ENCODE measurements around the gene GFY.

Gene GFY

DNA sequence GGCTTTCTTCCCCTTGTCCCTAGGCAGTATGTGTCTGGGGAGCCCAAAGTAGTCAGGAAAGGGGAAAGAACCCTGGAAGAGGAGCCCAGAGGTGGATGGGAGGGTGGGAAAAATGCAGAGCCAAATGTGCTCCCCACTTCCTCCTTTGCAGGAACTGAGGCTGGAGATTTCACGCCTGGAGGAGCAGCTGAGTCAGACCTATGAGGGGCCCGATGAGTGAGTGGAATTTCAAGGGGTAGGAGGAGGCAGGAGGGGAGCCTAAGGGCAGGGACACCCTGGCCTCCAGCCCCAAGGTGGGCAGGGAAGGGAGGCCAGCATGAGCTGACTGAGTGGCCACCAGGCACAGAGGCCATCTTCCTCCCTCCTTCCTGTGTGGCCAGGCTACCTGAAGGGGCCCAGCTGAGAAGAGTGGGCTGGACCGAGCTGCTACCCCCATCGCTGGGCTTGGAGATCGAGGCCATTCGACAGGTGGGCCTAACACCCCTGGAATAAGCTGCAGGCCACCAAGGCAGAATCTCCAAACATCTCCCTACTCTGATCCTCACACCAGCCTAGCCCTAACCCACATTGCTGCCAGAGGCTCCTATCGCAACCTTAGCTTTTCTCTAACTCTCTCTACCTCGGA lies 16.3 kb upstream of the GFY start:
- no peak for DNase-seq

DNA sequence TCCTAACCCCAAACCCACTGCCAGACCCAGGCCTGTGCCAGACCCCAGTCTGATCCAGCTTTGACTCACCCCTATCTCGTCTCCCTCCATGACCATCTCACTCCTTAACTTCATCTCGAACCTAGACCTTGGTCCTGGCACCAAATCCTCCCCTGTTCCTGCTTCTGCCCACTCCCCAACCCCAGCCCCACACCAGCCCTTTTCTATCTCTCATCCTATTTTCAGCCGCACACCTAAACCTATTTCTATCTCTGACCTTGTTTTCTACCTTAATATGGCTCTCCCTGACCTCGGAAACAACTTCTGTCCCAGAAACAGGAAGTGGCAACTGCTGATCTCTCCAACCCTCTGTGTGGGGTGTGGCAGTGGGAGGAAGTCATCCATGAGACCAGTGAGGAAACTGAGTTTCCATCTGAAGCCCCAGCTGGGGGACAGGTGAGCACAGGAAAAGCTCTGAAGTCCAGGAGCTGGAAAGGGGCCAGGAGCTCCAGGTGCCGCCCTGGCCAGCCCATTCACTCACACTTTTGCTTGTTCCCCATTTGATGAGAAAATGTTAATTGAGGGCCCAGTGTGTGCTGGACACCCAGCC lies 15.7 kb upstream of the GFY start:
- DNase-seq: no peak

DNA sequence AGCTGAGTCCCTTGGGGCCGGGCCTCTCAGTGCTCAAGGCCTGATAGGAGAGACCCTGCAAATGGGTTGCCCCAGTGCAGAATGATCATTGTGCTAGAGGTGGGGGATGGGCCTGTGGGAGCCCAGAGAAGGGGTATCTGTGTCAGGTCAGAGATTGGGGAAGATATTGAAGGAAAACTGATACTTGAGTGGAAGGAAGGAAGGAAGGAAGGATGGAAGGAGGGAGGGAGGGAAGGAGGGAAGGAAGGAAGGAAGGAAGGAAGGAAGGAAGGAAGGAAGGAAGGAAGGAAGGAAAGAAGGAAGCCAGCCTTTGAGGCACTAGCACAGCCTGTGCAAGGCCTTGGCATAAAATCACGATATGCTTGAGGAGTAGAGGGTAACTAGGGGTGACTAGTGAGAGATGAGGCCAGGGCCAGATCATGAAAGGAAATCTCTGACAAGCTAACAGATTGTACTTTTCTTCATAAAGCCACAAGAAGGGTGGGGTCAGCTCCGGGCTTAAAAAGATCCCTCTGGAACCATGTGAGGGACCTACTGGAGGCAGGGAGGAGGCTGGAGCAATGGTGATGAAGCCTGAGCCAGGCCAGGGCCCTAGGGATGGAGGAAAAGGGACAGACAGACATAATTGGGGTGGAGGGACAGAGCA lies 13.4 kb upstream of the GFY start:
- DNase-seq: no peak

DNA sequence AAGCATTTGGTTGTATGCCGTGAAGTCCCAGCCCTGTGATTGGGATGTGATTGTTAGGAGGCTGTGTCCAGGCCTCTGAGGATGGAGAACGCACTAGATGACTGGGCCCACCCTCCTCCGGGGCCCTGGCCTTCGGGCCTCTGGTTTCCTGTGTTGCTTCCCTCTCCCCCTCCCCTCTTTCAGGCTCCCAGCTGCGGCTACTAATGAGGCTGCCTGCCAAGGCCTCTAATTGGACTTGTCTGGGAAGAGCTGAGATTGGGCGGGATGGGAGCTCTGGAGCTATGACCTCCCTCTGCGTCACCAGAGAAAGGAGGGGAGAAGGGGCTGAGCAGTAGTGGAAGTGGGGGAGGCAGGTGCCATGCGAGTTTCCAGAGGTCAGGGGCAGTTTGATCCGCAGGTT lies 11.8 kb upstream of the GFY start:
- DNase-seq: no peak

DNA sequence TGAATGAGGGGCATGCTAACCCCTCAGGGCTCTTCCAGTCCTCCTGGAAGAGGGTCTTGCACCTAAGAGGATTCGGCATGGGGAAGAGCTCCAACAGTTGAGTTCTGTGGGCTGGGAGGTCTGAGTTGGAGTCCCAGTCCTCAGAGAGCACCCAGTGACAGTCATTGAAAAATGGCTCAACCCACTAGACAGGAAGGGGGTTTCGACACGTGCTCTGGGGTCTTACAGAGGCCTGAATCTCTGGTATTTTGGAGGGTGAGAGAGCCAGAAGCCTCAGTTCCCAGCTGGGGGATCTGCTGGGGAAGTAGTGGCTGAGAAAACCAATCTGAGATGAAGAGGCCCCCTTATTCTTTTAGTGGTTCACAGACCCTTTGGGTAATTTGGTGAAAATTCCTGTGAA lies 10.9 kb upstream of the GFY start:
- DNase-seq: no peak

DNA sequence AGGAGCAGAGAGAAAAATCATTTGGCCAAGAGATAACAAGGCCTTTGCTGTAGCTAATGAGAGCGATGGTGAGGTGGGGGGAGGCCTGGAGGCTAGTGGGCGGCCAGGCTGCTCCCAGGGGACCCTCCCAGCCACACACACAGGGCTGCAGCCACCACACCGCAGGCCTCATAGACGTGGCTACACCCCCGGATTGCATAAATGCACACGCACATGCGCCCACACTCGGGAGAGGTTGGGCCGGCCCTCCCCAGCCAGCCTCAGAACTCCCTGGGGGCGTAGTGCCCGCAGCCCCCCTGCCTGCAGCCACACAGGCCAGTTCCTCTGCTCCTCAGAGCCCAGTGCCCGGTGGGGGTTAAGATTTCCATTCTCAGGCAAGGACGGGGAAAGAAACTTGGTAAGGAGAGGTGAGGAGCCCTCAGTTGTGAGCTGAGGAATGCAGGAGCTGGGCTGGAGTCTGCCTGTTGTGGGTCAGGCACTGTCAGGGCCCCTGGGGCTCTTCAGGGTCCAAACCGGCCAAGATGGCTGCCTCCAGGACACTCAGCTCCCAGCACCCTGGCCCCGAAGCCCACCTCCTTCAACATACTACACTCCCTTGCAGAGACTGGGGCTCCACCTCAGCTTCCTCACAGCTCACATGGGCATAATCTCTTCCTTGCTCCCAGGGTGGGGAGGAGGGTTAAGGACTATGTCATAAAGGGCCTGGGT lies 9.9 kb upstream of the GFY start:
- DNase-seq: no peak

DNA sequence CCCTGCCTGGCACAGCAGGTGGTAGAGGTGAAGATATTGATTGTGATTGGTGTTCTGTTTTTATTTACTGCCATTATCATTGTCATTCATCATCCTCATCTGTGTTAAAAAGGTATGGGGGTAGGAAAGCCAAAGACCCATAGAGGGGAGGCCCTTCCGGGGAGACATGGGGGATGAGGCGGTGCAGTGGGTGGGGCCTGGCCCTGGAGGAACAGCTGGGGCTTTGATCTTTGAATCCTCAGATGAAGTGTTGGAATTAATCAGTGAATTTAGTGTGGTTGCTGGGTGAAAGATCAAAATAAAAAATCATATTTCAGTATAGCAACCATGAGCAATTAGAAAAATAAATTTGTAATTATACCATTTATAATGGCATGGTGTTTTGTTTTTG lies 9.4 kb upstream of the GFY start:
- no peak for DNase-seq

DNA sequence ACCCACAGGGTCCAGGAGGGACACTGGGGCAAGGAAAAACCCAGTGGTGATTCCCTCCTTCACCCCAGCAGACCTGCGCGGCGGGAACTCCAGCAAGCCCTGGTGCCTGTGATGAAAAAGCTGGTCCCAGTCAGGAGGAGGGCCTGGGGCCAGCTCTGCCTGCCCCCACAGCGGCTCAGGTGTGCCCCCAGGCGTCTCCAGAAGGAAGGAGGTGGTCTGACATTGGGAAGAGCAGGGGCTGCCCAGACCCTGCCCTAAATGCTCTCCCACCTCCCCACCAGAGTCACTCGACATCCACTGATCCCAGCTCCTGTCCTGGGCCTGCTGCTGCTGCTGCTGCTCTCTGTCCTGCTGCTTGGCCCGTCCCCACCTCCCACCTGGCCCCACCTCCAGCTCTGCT lies 8.1 kb upstream of the GFY start:
- DNase-seq: no peak

DNA sequence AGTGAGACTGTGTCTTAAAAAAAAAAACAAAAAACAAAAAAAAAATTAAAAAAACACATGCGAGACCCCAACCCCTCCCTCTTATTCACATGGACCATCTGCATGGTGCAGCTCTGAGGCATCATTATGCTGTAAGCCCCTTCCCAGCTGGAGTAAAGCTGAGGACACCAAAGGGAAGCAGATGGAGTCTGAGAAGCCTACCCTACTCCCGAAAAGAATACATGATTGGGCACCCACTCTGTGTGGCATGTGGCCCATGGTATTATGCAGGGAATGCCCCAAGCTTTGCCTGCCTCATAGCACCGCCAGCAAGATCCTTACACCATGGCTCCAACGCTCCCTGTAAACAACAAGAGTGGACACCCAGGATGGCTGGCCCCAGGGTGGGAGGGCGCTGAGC lies 6.7 kb upstream of the GFY start:
- no peak for DNase-seq

DNA sequence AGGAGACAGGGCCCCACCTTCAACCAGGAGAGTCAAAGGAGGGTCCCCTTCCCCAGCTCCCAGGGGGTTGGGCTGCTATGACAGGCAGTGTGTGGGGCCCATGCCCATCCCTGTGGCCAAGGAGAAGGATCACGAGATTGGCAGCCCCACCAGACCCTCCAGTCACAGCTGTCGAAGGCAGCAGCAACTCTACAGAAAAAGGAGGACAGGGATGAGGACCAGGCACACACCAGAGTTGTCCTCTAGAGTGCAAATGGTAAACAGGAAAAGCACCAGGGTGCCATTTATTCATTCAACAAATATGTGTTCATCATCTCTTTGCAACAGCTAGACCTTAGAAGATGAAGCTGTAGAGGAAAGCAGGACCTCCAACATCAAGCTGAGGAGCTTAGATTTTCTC lies 6.0 kb upstream of the GFY start:
- no peak for DNase-seq

DNA sequence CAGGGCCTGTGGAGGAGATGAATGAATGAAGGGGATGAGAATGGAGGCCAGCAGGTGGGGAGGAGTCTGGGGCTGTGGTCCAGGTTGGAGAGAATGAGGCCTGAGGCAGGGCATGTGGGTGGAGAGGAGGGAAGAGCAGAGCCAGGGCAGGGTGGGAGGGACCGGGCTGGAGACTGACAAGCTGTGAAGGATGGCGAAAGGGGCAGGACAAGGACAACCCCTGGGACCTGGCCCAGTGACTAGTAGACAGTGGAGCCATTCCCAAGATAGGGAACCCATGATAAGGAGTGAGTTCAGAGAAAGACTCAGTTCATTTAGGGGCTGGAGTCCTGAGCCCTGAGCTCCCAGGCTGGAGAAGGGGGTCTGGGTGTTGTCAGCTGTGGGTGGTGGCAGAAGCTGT lies 5.0 kb upstream of the GFY start:
- no peak for DNase-seq

DNA sequence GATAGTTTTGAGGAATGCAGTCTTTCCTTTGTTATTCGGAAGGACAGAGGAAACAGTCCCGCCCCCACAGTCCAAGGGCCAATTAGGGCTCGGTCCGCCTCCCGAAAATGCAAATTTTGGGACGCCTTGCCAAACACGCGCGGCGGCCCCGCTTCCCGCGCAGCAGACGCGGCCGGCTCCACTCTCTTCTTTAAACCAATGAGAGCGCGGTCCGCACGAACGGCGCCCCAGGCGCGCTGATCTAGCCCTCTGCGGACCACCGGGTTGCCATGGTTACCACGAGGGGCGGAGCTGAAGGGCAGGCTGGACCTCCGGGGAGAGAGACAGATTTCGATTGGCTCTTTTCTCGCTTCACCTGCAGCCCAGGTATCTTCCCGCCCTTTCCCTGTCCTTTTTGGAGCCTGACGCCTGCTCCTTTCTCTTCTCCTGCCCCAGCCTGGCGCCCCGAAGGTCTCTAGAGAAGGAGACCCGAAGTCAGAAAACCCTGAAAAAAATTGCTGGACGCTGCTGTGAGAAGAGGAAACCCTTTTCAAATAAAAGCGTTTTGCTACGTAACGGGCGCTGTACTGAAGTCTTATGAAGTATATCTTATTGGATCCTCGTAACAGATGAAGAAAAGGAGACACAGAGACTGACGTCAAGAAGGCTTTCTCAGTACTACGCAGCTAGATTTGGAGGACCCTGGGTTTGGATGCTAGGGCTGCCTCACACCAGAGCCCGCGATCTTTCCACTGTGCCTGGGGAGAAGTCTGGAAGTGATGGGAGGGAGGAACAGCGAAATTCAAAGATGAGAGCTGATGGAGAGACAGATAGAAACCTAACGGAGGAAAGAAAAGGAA lies 3.9 kb upstream of the GFY start:
- peak; percentile 19 for DNase-seq

DNA sequence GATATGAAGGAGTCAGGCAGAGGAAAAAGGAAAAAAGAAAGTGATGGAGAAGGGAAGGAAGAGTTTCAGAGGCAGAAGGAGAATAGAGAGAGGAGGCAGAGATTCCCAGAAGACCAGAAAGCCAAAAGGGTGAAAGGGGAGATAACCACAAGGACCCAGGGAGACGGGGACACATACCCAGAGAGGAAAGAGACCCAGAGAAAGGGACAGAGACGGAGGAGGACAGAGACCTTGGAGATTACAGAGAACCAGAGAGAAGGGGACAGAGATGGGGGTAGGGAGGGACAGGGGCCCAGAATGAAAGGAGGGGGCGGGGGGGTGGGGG lies 3.3 kb upstream of the GFY start:
- no peak for DNase-seq

DNA sequence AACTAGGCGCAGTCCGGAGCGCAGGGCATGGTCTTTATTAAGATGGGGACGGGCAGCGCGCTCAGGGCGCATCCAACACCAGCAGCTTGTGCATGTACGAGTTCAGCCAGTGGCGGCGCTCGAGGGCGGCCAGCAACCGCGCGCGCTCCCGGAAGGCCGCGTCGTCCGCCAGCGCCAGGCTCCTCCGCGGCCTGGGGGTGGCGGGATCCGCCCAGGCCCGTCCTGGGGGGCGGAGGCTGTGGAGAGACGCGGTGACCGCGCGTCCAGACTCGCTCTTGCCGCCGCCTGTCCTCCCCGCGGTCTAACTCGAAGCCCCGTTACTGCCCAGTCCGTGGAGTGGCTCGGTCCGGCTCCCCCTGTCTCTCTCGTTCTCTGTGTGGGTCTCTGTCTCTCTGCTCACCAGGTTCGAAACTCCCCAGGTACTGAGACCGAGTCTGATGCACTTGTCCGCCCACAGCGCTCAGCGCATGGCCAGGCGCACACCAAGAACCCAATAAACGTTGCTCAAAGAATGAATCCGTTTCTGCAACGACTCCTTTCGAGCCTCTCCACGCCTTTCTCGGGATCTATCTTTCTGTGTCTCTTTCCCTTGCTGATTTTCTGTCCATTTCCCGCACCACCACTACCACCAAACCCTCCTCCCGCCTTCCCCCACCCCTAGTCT lies 2.6 kb upstream of the GFY start:
- DNase-seq: no peak

DNA sequence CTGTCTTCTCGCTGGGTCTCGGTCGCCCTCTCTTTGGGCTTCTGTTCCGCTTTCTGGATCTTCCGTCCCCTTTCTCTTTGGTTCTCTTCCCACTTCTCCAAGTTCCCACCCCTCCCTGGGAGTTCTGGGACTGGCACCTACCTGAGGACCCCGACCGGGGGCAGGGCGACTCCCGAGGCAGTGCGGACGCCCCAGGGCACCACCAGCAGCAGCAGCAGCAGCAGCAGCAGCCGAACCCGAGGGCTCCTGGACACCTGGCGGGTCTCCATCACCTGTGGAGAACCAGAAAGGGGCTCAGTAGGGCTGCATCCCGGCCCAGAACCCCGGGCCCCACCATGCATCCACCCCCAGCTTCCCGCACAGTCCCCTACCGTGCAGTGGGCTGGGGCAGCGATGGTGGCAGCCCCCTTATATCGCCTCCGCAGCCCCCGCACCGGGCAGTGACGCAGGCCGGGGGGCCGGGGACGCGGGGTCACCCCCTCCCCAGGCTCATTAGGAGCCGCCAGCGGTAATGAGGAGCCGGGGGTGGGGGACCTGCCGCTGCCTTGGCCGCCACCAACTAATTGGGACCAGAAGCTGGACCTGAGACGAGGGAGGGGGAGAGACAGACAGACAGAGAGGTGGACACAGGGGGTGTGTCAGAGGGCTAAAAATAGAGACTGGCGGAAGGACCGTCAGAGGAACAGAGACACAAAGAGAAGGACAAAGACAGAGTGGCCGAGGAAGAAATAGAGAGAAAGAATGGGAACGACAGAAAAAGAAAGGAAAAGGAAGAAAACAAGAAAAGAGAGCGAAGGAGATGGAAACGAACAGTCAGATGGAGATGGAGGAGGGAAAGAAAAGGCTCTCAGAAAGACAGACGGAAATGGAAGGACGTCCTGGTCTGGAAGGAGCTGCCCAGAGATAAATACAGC lies 1.9 kb upstream of the GFY start, which contains the start of gene PTH2:
Gene PTH2 (minus strand): TSS at position 371 of the 914 bp plus-strand sequence. CDS start 102 bp downstream, at position 269.
- DNase-seq: no peak

DNA sequence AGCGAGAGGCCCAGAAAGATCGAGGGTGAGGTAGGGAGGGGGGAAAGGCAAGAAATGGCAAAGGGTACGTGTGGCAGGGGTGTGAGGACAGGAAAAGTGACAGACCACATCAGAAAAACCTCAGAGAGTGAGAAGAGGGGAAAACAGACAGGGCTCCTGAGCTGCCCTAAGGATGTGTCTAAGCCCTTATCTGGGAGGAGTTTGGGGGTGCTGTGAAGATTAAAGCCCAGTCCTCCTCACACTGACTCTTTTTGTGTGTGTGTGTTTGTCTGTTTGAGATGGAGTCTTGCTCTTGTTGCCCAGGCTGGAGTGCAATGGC lies 1.2 kb upstream of the GFY start:
- no peak for DNase-seq

DNA sequence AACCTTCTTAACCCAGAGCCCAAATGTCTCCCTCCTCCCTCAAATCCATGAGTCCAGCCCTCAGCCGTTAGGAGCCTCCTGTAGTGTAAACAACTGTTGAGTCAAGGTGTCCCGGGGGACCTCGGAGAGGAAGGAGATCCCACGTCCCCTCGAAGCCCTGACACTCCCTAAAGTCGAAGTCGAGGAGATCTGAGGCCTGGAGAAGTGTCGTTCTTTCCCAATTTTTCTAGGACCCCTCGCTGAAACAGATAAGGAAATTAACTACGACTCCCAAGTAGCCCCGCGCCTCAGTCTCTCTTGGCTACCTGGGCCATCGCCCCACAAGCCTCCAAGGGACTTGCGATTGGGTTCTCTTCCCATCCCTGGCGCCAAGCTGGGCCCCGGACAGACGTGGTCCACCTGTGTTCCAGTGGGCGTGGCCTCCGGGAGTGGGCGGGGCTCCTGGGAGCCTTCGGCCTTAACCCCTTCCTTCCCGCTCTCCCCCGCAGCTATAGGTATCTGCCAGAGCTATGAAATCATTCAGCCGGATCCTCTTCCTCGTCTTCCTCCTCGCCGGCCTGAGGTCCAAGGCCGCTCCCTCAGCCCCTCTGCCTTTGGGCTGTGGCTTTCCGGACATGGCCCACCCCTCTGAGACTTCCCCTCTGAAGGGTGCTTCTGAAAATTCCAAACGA lies 869 bp downstream of the GFY start:
- peak; percentile 53 for DNase-seq

DNA sequence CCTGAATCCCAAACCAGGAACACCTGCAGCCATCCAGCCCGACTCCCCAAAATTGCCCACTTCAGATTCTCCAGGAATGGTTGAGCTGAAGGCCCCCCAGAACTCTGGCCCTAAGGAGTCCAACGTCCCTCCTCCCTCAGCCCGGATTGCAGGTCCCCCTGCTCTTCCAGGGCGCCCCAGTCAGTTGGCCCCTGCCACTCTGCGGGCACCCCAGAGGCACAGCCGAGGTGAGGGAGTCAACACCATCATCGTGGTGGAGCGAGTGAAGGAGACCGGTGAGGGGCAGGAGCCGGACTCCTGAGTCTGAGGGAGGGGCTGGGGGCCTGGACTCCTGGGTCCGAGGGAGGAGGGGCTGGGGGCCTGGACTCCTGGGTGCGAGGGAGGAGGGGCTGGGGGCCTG lies 2.2 kb downstream of the GFY start:
- no peak for DNase-seq

DNA sequence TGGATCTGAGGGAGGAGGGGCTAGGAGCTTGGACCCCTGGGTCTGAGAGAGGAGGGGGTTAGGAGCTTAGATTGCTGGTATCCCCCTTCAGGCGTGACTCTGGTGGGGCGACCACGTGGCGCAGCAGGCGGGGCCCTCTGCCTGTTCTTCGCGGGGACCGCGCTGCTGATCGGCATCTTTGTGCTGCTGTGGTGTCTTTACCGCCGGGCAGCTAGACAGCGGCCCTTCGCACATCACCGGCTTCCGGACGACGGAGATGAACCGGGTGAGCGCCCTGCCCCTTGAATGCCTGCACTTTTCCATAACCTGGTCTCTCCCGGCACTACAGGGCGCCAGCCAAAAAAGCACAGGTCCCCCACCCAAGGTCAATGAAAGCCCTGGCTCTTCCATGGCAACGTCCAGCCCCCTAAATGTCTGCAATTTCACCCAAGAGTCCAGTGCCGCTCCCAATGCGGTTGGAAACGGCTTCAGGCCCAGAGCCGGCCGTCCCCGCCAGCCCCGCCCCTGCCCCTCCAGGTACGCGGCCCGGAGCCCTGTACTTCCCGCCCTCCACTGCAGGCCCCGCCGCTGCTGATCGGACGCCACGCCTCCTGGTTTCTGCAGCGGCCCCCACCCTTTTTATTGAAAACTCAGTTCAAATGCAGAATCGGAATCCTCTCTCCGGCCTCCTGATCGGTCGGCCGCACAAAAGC lies 2.8 kb downstream of the GFY start:
- DNase-seq: peak; percentile 26
